Measurements from ENCODE around the gene TTC39A.

The TTC39A gene

GRCh38 chr1:51330331-51331201 is at the start of gene TTC39A:
TTC39A (minus strand) TSS chr1:51330562; CDS start chr1:51330477, 85 bp downstream.
- no peak for DNase-seq

GRCh38 chr1:51378871-51379270 is 48.5 kb upstream of the TTC39A start:
- no peak for DNase-seq

GRCh38 chr1:51373898-51374297 is 43.5 kb upstream of the TTC39A start:
- no peak for DNase-seq

GRCh38 chr1:51372561-51372960 is 42.2 kb upstream of the TTC39A start:
- no peak for DNase-seq

GRCh38 chr1:51369171-51369570 is 38.8 kb upstream of the TTC39A start:
- no peak for DNase-seq

GRCh38 chr1:51365774-51366173 is 35.4 kb upstream of the TTC39A start:
- no peak for DNase-seq

GRCh38 chr1:51359879-51360278 is 29.5 kb upstream of the TTC39A start:
- DNase-seq, result no peak

GRCh38 chr1:51355382-51355781 is 25.0 kb upstream of the TTC39A start:
- DNase-seq, result no peak

GRCh38 chr1:51354416-51354815 is 24.1 kb upstream of the TTC39A start:
- no peak for DNase-seq

- DNase-seq, result no peak
These were observed 21.5 kb upstream of the TTC39A start for GRCh38 chr1:51351907-51352306.

- DNase-seq, result no peak
These were observed 19.5 kb upstream of the TTC39A start for GRCh38 chr1:51349862-51350261.

GRCh38 chr1:51348147-51348527 is 17.8 kb upstream of the TTC39A start:
- no peak for DNase-seq

- DNase-seq, result no peak
These were observed 17.2 kb upstream of the TTC39A start for GRCh38 chr1:51347398-51348146.

- DNase-seq, result no peak
These were observed 16.0 kb upstream of the TTC39A start for GRCh38 chr1:51346086-51346942.

- no peak for DNase-seq
These were observed 14.9 kb upstream of the TTC39A start for GRCh38 chr1:51345300-51345687.

GRCh38 chr1:51344602-51345299 is 14.4 kb upstream of the TTC39A start:
- no peak for DNase-seq

- DNase-seq, result no peak
These were observed 13.9 kb upstream of the TTC39A start for GRCh38 chr1:51344276-51344601.

- DNase-seq, result no peak
These were observed 13.3 kb upstream of the TTC39A start for GRCh38 chr1:51343624-51344023.

- DNase-seq, result no peak
These were observed 12.3 kb upstream of the TTC39A start for GRCh38 chr1:51342591-51343206.

- no peak for DNase-seq
These were observed 11.6 kb upstream of the TTC39A start for GRCh38 chr1:51341876-51342496.

GRCh38 chr1:51340380-51340779 is 10.0 kb upstream of the TTC39A start:
- no peak for DNase-seq

- DNase-seq, result no peak
These were observed 6.3 kb upstream of the TTC39A start for GRCh38 chr1:51336711-51337110.

Measured in NCI-H187 (cell line).